ENCODE measurements around the gene ROM1. TPM values are rescaled to one million over a fixed set of nuclear protein-coding genes. Genes with fewer than 3 reads are reported as not detected.
"Not testable (repeated sequence)": the region's sequence is repeated elsewhere in the genome, so short reads cannot be mapped to it uniquely, and the experiment has no call there.

Gene ROM1
- total RNA-seq, 2 experiments from 2014 or later: 0.79 to 1.1 TPM

DNA sequence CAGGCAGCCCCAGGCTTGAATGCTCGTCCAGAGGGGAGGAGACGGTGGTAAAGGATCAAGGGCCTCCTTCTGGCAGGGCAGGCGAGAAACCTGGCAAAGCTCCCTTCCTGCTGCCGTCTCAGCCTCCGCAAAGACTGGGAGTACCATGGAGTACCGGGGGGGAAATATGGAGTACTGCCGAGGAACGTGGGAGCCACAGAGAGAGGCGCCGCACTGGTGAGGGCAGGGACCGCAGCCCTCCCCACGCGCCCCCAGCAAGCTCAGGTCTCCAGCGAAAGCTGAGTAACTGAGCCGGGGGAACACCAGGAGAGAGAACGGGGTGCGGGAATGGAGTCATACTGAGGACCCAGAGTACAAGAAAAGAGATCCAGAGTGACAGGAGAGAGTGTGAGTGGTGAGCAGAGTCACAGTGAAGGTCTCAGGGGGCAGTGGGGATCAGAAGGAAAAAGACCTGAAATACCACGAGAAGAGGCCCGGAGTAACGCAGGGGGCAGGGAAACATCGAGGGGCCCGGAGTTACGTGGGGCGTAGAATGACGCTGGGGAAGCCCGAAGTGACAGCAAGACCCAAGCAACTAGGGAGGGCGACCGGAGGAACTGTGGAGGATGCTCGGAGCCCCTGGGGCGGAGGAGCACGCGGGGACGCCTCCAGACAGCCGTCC lies 1.2 kb upstream of the ROM1 start:
- Mint-ChIP-seq H3K9me3 (no peaks in the 10 kb centered on the region), H3K27ac (peak overlapping the region; percentile 97), H3K27me3 (no peaks in the 10 kb centered on the region), H3K4me1 (ENCODE audit: low read depth) (peaks cover 55% of the 10 kb centered on the region), H3K4me3 (peak overlapping the region; percentile 96), H3K36me3 (ENCODE audit: low read depth) (peaks cover 50% of the 10 kb centered on the region)
- ChIA-PET CTCF (interaction anchor here (0.9 to 3.8 kb wide), 17 partner anchors 8 to 111 kb away, joined by 3 to 26 read pairs (median 5); partner anchors contain the start of genes B3GAT3, C11orf98, CSKMT and MTA2), POLR2A (interaction anchor here (0.8 to 6.9 kb wide), 20 partner anchors 9 to 246 kb away, joined by 3 to 87 read pairs (median 6); partner anchors contain the start of genes B3GAT3, BSCL2, C11orf98 and CSKMT)
- intact Hi-C loops (cut with micrococcal nuclease): loop anchor here (5.0 kb wide), 1 partner anchor 35 kb away; the partner anchor contains the start of gene GANAB
- DNase-seq (peak; percentile 79), ATAC-seq (peak; percentile 47)
- TF ChIP-seq CTCF (IDR thresholded peaks at IDR 0.05): no peak

GRCh38 chr11:62613291-62613778 lies 278 bp downstream of the ROM1 start:
- Mint-ChIP-seq H3K4me3 (no peak overlapping the region), H3K27me3 (no peaks in the 10 kb centered on the region)
- intact Hi-C loops (cut with micrococcal nuclease): loop anchor here (5.0 kb wide), 1 partner anchor 34 kb away; the partner anchor contains the start of gene GANAB

DNA sequence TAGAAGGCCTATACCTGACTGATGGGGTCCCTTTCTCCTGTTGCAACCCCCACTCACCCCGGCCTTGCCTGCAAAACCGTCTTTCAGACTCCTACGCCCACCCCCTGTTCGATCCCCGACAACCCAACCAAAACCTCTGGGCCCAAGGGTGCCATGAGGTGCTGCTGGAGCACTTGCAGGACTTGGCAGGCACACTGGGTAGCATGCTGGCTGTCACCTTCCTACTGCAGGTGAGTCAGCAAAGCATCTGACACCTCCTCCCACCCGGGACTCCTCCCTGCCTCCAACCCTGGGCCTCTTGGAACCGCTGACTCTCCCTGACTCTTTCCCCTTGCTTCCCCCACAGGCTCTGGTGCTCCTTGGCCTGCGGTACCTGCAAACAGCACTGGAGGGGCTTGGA lies 1.2 kb downstream of the ROM1 start:
- DNase-seq: peak; percentile 68

More at GRCh38 chr11:62613291-62613778, 278 bp downstream of the ROM1 start:
- no peak for TF ChIP-seq CTCF (IDR thresholded peaks at IDR 0.05)
- ChIA-PET POLR2A (interaction anchor here (1.0 to 6.9 kb wide), 8 partner anchors 9 to 242 kb away, joined by 3 to 87 read pairs (median 20); partner anchors contain the start of genes B3GAT3, C11orf98, CSKMT and INTS5), CTCF (interaction anchor here (1.1 to 3.8 kb wide), 5 partner anchors 9 to 94 kb away, joined by 3 to 26 read pairs (median 20); partner anchors contain the start of genes B3GAT3, BSCL2, GNG3 and MTA2)
- H3K9me3 Mint-ChIP-seq: no peaks in the 10 kb centered on the region
- ATAC-seq (no peak), DNase-seq (peak; percentile 35)
- H3K4me1 Mint-ChIP-seq (ENCODE audit: low read depth): peaks cover 46% of the 10 kb centered on the region
- peaks cover 47% of the 10 kb centered on the region for H3K36me3 Mint-ChIP-seq (ENCODE audit: low read depth)
- H3K27ac Mint-ChIP-seq: peak overlapping the region; percentile 72

GRCh38 chr11:62615521-62615920 lies 2.5 kb downstream of the ROM1 start:
- no peaks in the 10 kb centered on the region for H3K27me3 Mint-ChIP-seq
- no peaks in the 10 kb centered on the region for H3K9me3 Mint-ChIP-seq
- no peak overlapping the region for H3K4me3 Mint-ChIP-seq
- intact Hi-C loops (cut with micrococcal nuclease): no loop called here
- TF ChIP-seq CTCF (IDR thresholded peaks at IDR 0.05): no peak
- H3K4me1 Mint-ChIP-seq (ENCODE audit: low read depth): peaks cover 37% of the 10 kb centered on the region
- POLR2A ChIA-PET: interaction anchor here (1.2 kb wide), 1 partner anchor 15 kb away, joined by 3 read pairs; no protein-coding TSS in a partner anchor
- CTCF ChIA-PET: interaction anchor here (1.1 kb wide), 1 partner anchor 24 kb away, joined by 3 read pairs; the partner anchor contains the start of gene TUT1
- DNase-seq (no peak), ATAC-seq (no peak)
- H3K27ac Mint-ChIP-seq: no peak overlapping the region
- H3K36me3 Mint-ChIP-seq (ENCODE audit: low read depth): peaks cover 36% of the 10 kb centered on the region

More for the DNA sequence above, 1.2 kb downstream of the ROM1 start:
- H3K9me3 Mint-ChIP-seq: no peaks in the 10 kb centered on the region
- peaks cover 39% of the 10 kb centered on the region for H3K4me1 Mint-ChIP-seq (ENCODE audit: low read depth)
- H3K27me3 Mint-ChIP-seq: no peaks in the 10 kb centered on the region
- ATAC-seq: peak; percentile 18
- CTCF ChIA-PET: interaction anchor here (1.4 to 3.7 kb wide), 3 partner anchors 13 to 94 kb away, joined by 3 to 24 read pairs (median 20); partner anchors contain the start of genes BSCL2, GNG3, MTA2 and TUT1
- POLR2A ChIA-PET: interaction anchor here (1.4 to 6.9 kb wide), 4 partner anchors 8 to 57 kb away, joined by 9 to 87 read pairs (median 48); partner anchors contain the start of genes B3GAT3, LBHD1, MTA2 and TUT1
- peak overlapping the region; percentile 71 for H3K27ac Mint-ChIP-seq
- H3K4me3 Mint-ChIP-seq: no peak overlapping the region
- intact Hi-C loops (cut with micrococcal nuclease): loop anchor here (5.0 kb wide), 1 partner anchor 33 kb away; the partner anchor contains the start of gene GANAB
- TF ChIP-seq CTCF (IDR thresholded peaks at IDR 0.05): no peak
- H3K36me3 Mint-ChIP-seq (ENCODE audit: low read depth): peaks cover 42% of the 10 kb centered on the region

DNA sequence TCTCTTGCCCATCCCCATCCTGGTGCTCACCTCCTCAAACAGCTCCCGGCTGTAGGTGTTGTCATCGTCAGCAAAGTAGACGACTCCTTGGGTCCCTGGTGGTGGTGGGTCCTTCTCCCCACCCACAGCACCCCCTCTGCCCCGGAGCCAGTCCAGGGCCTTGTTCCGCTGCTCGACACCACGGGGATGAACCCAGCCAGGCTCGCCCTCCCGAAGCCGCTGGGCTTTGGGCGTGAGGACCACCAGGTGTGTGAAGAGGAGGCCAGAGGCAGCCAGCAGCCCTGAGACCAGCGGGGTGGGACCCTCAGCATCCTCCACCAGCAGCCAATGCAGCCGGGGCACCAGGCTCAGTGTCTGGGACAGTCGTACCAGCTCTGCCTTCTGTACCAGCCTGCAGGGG lies 3.9 kb downstream of the ROM1 start:
- H3K27ac Mint-ChIP-seq; ATAC-seq; intact Hi-C loops (cut with micrococcal nuclease); H3K4me3 Mint-ChIP-seq; H3K9me3 Mint-ChIP-seq; H3K27me3 Mint-ChIP-seq; DNase-seq: not testable (repeated sequence)
- H3K4me1 Mint-ChIP-seq (ENCODE audit: low read depth): peaks cover 35% of the 10 kb centered on the region
- ChIA-PET POLR2A (interaction anchor here (0.7 to 1.4 kb wide), 5 partner anchors 12 to 224 kb away, joined by 3 to 5 read pairs (median 5); partner anchors contain the start of genes C11orf98, CSKMT and TUT1), CTCF (interaction anchor here (1.0 kb wide), 1 partner anchor 25 kb away, joined by 3 read pairs; the partner anchor contains the start of gene TUT1)
- peaks cover 34% of the 10 kb centered on the region for H3K36me3 Mint-ChIP-seq (ENCODE audit: low read depth)
